Right atrium auricular region (tissue), 2 donors: ENCODE results near the gene SPCS3. TPM values are rescaled to one million over a fixed set of nuclear protein-coding genes. Genes with fewer than 3 reads are reported as not detected.

ENCODE experiments used
- DNase-seq: peaks from one replicate; pipeline ENCODE4 v3.0.0-alpha.2; 2019; ENCODE audit warnings: low spot score
- H3K27ac ChIP-seq, 2 donors: fragments of 200-600 bp; sonication (generic); 1 replicate in 1 of 2; 2 replicates in 1 of 2; pipeline ENCODE4 v1.5.1; 2016 to 2019
- H3K27me3 ChIP-seq, 2 donors: fragments of 200-600 bp; sonication (generic); one replicate each; pipeline versions ENCODE4 v1.5.1 to v1.6.0; 2017 to 2019
- H3K36me3 ChIP-seq: fragments of 200-600 bp; sonication (generic); one replicate; pipeline ENCODE4 v1.5.1; 2016
- H3K4me1 ChIP-seq, 2 donors: fragments of 200-600 bp; sonication (generic); one replicate each; pipeline versions ENCODE4 v1.5.1 to v1.6.0; 2017 to 2019
- H3K4me3 ChIP-seq, 2 donors: fragments of 200-600 bp; sonication (generic); 1 replicate in 1 of 2; 2 replicates in 1 of 2; pipeline ENCODE4 v1.5.1; 2017 to 2019; ENCODE audit warnings: mild to moderate bottlenecking in 1 of 2, moderate library complexity in 1 of 2
- H3K9me3 ChIP-seq, 2 donors: fragments of 200-600 bp; sonication (generic); one replicate each; pipeline ENCODE4 v1.5.1; 2019
- CTCF ChIP-seq, 2 donors: fragments of 200-600 bp; sonication (generic); IDR thresholded peaks; one replicate each; pipeline ENCODE4 v1.5.1; 2019; ENCODE audit warnings: antibody characterized with exemption in 2 of 2
- total RNA-seq, 2 donors: library from RNA; depleted of rRNA; stranded (reverse); fragments of >200 nt; gene quantifications; one replicate each; pipeline ENCODE4 v1.1.0, GENCODE V29; 2016

SPCS3 gene
- total RNA-seq, 2 donors from 2014 or later: 45.7 to 55.0 TPM

GRCh38 chr4:176367771-176368465, 48.2 kb downstream of the SPCS3 start:
- TF ChIP-seq CTCF (IDR thresholded peaks at IDR 0.05): no peak
- Histone ChIP-seq H3K4me3 (no peak overlapping the region), H3K27me3 (no peaks in the 10 kb centered on the region), H3K36me3 (no peaks in the 10 kb centered on the region), H3K9me3 (peaks cover 0 to 21% of the 10 kb centered on the region in 2 donors), H3K27ac (no peak overlapping the region), H3K4me1 (no peaks in the 10 kb centered on the region)
- DNase-seq: no peak

- no peak for DNase-seq
- no peaks in the 10 kb centered on the region for H3K9me3 ChIP-seq
- no peaks in the 10 kb centered on the region for H3K4me1 ChIP-seq
- H3K4me3 ChIP-seq: no peak overlapping the region
- no peaks in the 10 kb centered on the region for H3K36me3 ChIP-seq
- no peaks in the 10 kb centered on the region for H3K27me3 ChIP-seq
- no peak overlapping the region for H3K27ac ChIP-seq
- peak; percentile 25 to 63 for TF ChIP-seq CTCF (IDR thresholded peaks at IDR 0.05)
Measured at GRCh38 chr4:176376032-176376614, 56.4 kb downstream of the SPCS3 start.

DNA sequence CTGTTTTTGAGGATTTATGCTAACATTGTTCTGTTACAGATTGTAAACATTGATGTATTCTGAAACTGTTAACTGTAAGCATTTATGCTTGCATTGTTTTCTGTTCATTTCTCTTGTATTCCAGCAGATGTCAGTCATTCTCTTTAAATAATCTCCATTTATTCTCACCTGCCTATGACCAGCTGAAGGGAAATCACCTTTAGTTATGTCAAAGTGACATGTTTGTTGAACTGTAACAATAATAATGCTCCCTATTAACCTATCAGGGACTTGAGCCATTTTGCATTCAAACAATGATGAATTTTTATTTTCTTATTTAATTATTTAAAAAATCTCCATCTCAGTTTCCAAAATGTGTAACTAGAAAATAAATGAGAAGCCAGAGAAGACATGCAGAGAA, 58.0 kb downstream of the SPCS3 start:
- no peak for DNase-seq
- TF ChIP-seq CTCF (IDR thresholded peaks at IDR 0.05): peak in 1 of 2 donors; percentile 62
- Histone ChIP-seq H3K9me3 (no peaks in the 10 kb centered on the region), H3K4me1 (no peaks in the 10 kb centered on the region), H3K36me3 (no peaks in the 10 kb centered on the region), H3K27me3 (no peaks in the 10 kb centered on the region), H3K27ac (no peak overlapping the region), H3K4me3 (no peak overlapping the region)

DNA sequence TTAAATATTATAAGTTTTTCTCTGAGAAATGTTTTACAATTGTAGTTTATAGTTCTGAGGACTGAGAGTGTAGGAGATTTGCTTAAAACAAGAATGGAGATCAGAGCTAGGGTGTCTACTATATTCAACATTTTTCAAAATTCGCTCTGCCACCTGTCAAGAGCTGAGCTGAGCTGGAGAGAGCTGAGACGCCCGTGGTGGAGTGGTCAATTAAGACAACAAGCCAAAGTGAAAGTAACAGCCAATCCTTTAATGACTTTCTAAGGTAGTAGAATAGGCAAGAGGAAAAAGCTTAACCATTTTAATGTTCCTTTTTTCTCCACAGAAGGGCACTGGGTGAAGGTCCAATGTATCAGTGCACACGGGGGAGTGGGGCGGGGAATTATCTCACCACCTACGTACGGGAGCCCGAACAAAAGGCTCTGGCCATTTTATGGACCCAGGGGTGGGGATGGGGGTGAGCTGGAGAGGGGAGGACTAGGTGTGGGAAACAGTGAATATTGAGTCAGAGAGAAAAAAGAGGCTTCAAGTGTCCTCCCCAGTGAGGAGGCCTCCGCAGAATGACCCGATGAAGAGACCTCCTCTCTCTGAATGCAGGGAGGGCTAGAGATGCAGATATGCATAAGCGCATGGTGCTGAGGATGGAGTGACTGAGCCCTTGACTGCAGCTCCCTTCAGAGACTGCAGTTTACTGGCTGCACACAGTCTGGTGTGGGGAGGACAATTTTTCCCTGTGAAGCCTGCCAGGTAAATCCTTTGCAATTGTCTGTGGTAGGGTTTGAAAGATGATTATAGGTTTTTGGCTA, 60.8 kb downstream of the SPCS3 start:
- H3K4me1 ChIP-seq: no peaks in the 10 kb centered on the region
- H3K9me3 ChIP-seq: no peaks in the 10 kb centered on the region
- TF ChIP-seq CTCF (IDR thresholded peaks at IDR 0.05): no peak
- H3K27ac ChIP-seq: peak overlapping the region; percentile 3 to 27
- H3K36me3 ChIP-seq: no peaks in the 10 kb centered on the region
- DNase-seq: no peak
- H3K4me3 ChIP-seq: peak overlapping the region in 1 of 2 donors; percentile 24
- H3K27me3 ChIP-seq: no peaks in the 10 kb centered on the region

Other genes with a start within 250 kb of the SPCS3 start
- 1 to 10 TPM in 1 of 2 donors, under 1 TPM in 1; 0.28 to 4.4 TPM for gene SPATA4, start 124.4 kb upstream of the SPCS3 start, total RNA-seq
- gene ASB5, start 50.7 kb upstream of the SPCS3 start, total RNA-seq: 1 to 10 TPM in 1 of 2 donors, under 1 TPM in 1; 0.90 to 3.7 TPM